Psoas muscle (tissue), 8 donors: ENCODE data around the gene SMC5. TPM values are rescaled to one million over a fixed set of nuclear protein-coding genes. Genes with fewer than 3 reads are reported as not detected.

Experiments
- ATAC-seq, 4 donors: fragments of 200-7000 bp; cut with Tn5 transposase; one replicate each; pipeline ENCODE4 v1.9.1; 2020; ENCODE audit warnings: moderate library complexity in 3 of 4, mild to moderate bottlenecking in 2 of 4
- DNase-seq, 2 donors: peaks; one replicate each; pipeline ENCODE4 v3.0.0-alpha.2; 2020
- H3K27ac ChIP-seq: fragments of 200-600 bp; one replicate; pipeline ENCODE4 v1.8.0; 2022
- H3K27me3 ChIP-seq, 3 donors: fragments of 200-600 bp in 1 of 3; one replicate each; pipeline versions ENCODE4 v1.6.1 to v1.8.0; 2013 to 2022; ENCODE audit warnings: low read length in 2 of 3, mild to moderate bottlenecking in 2 of 3, moderate library complexity in 1 of 3; ENCODE audit not compliant: insufficient read depth in 3 of 3
- H3K36me3 ChIP-seq, 2 donors: fragments of 200-600 bp in 1 of 2; one replicate each; pipeline versions ENCODE4 v1.6.1 to v1.8.0; 2013 to 2022; ENCODE audit warnings: low read depth in 1 of 2, mild to moderate bottlenecking in 1 of 2, moderate library complexity in 1 of 2; ENCODE audit not compliant: insufficient read depth in 1 of 2
- H3K4me1 ChIP-seq: fragments of 200-600 bp; one replicate; pipeline ENCODE4 v1.8.0; 2022
- H3K4me3 ChIP-seq: fragments of 200-600 bp; one replicate; pipeline ENCODE4 v1.8.0; 2022; ENCODE audit warnings: mild to moderate bottlenecking
- H3K9me3 ChIP-seq: fragments of 200-600 bp; one replicate; pipeline ENCODE4 v1.8.0; 2022
- CTCF ChIP-seq: fragments of 200-600 bp; IDR thresholded peaks from one replicate; pipeline ENCODE4 v1.8.0; 2022; ENCODE audit warnings: antibody characterized with exemption
- WGBS, 3 donors: extraction: QIAGEN DNeasy Blood & Tissue Kit; methylation state at CpG; one replicate each; pipeline versions ENCODE4 v1.1.6 to v1.1.7; 2013; 5-methylcytosine and 5-hydroxymethylcytosine counted together
- intact Hi-C, 2 donors: fragments of 100-400 bp; cut with DNase I; formaldehyde crosslinking; loops; one replicate each; pipeline versions ENCODE4 v1.11.0 to v1.14.2; 2022
- polyA plus RNA-seq, 3 donors: library from polyadenylated mRNA; stranded (reverse); fragments of 200-250 nt; gene quantifications; one replicate each; pipeline ENCODE4 v1.2.3, GENCODE V29; 2013
- total RNA-seq, 4 donors: library from RNA; stranded (reverse); fragmentation: NEBNext Ultra II Directional in 2 of 4; extraction: Animal tissue kit (Norgen Biotek cat#: 25700) in 2 of 4; gene quantifications; one replicate each; pipeline versions ENCODE4 v1.2.1 to v1.2.4, GENCODE V29; 2021 to 2023
- donor health status: healthy with polysubstance abuse.
- donor health status: DM: no; HTN: no; CAD: no; lungs with moderate emphysema.
- donor health status: Bipolar disorder and iron deficiency.
- donor health status: healthy.
- donor health status: DM: yes; HTN: yes; CAD: no.
- donor health status: DM: no; HTN: no; CAD: no.
- donor health status: DM: no; HTN: no; CAD: no.
- donor health status: DM: yes; HTN: yes; CAD: no.

SMC5 gene
- total and polyA plus RNA-seq, 7 donors: 5.5 to 21.0 (median 18.1) TPM

- ATAC-seq: peak; percentile 65 to 82 (median 76)
- no peaks in the 10 kb centered on the region for H3K9me3 ChIP-seq
- intact Hi-C loops: loop anchor here in 1 of 2 donors (10.0 kb wide), 1 partner anchor 221 kb away; no protein-coding TSS in a partner anchor
- DNase-seq: no peak
- no peak for TF ChIP-seq CTCF
- H3K4me3 ChIP-seq: no peak overlapping the region
- H3K27me3 ChIP-seq: no peaks in the 10 kb centered on the region
- peaks cover 43% of the 10 kb centered on the region for H3K4me1 ChIP-seq
- peaks cover 3 to 36% of the 10 kb centered on the region in 2 donors for H3K36me3 ChIP-seq
- 29 to 33% (median 33%) methylated on average over 1 of the region's 1 CpG for WGBS, 3 donors
- peak overlapping the region; percentile 76 for H3K27ac ChIP-seq
Observed at GRCh38 chr9:70263421-70263820, 4.6 kb downstream of the SMC5 start.

GRCh38 chr9:70278305-70278704, 19.5 kb downstream of the SMC5 start:
- 90 to 92% (median 91%) methylated on average over 2 of the region's 2 CpGs for WGBS, 3 donors
- H3K4me3 ChIP-seq: no peak overlapping the region
- H3K36me3 ChIP-seq: peaks cover 0 to 50% of the 10 kb centered on the region in 2 donors
- no peak for TF ChIP-seq CTCF
- no peaks in the 10 kb centered on the region for H3K9me3 ChIP-seq
- intact Hi-C loops: no loop called here
- DNase-seq (no peak), ATAC-seq (no peak)
- no peaks in the 10 kb centered on the region for H3K4me1 ChIP-seq
- no peak overlapping the region for H3K27ac ChIP-seq
- no peaks in the 10 kb centered on the region for H3K27me3 ChIP-seq

GRCh38 chr9:70283848-70284247, 25.1 kb downstream of the SMC5 start:
- TF ChIP-seq CTCF: no peak
- WGBS, 3 donors: 94 to 98% (median 95%) methylated on average over 1 of the region's 1 CpG
- no peak for DNase-seq
- Histone ChIP-seq H3K4me3 (no peak overlapping the region), H3K36me3 (peaks cover 0 to 89% of the 10 kb centered on the region in 2 donors), H3K9me3 (no peaks in the 10 kb centered on the region), H3K27ac (no peak overlapping the region), H3K27me3 (no peaks in the 10 kb centered on the region), H3K4me1 (no peaks in the 10 kb centered on the region)
- intact Hi-C loops: loop anchor here in 1 of 2 donors (10.0 kb wide), 1 partner anchor 61 kb away; no protein-coding TSS in a partner anchor
- ATAC-seq: no peak

- no peak for ATAC-seq
- intact Hi-C loops: loop anchor here in 1 of 2 donors (10.0 kb wide), 1 partner anchor 60 kb away; no protein-coding TSS in a partner anchor
Observed at GRCh38 chr9:70285246-70285645, 26.5 kb downstream of the SMC5 start.

More at GRCh38 chr9:70285246-70285645, 26.5 kb downstream of the SMC5 start:
- no peak for TF ChIP-seq CTCF
- H3K27me3 ChIP-seq: no peaks in the 10 kb centered on the region
- H3K4me3 ChIP-seq: no peak overlapping the region
- no peaks in the 10 kb centered on the region for H3K4me1 ChIP-seq
- H3K36me3 ChIP-seq: peaks cover 0 to 81% of the 10 kb centered on the region in 2 donors
- no peak for DNase-seq
- WGBS, 3 donors: 75 to 81% (median 76%) methylated on average over 3 of the region's 3 CpGs
- H3K27ac ChIP-seq: no peak overlapping the region
- no peaks in the 10 kb centered on the region for H3K9me3 ChIP-seq
